ENCODE data around the gene RIPOR3. TPM values are rescaled to one million over a fixed set of nuclear protein-coding genes. Genes with fewer than 3 reads are reported as not detected.

Gene RIPOR3
- total RNA-seq, 4 donors from 2014 or later = 8.2 to 51.2 (median 20.5) TPM

DNA sequence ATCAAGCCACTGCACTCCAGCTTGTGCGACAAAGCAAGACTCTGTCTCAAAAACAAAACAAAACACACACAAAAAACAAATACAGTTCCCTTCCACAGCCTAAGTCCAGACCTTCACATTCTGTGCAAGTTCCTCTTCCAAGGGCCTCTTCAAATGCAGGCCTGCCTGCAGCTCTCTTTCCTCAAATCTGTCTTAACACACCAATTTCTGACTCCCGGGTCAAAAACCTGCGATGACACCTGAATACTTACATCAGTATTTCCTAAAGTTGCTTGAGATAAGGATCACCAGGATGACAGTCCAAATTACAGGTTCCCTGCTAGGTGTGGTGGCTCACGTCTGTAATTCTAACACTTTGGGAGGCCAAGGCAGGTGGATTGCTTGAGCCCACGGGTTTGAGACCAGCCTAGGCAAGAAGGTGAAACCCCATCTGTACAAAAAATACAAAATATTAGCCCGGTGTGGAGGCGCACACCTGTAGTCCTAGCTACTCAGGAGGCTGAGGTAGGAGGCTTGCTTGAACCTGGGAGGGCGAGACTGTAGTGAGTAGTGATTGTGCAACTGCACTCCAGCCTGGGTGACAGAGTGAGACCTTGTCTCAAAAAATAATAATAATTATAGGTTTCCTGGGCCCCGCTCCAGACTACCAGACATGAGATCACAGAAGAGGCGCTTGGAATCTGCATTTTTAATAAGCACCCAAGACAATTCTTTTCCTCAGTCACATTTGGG, 31.2 kb upstream of the RIPOR3 start:
- Histone ChIP-seq H3K27ac (peak overlapping the region in 1 of 4 donors; percentile 49), H3K27me3 (no peaks in the 10 kb centered on the region), H3K4me1 (peaks cover 0 to 9% (median 0%) of the 10 kb centered on the region in 4 donors), H3K9me3 (no peaks in the 10 kb centered on the region), H3K36me3 (no peaks in the 10 kb centered on the region), H3K4me3 (no peak overlapping the region)
- TF ChIP-seq, protein P1, sequence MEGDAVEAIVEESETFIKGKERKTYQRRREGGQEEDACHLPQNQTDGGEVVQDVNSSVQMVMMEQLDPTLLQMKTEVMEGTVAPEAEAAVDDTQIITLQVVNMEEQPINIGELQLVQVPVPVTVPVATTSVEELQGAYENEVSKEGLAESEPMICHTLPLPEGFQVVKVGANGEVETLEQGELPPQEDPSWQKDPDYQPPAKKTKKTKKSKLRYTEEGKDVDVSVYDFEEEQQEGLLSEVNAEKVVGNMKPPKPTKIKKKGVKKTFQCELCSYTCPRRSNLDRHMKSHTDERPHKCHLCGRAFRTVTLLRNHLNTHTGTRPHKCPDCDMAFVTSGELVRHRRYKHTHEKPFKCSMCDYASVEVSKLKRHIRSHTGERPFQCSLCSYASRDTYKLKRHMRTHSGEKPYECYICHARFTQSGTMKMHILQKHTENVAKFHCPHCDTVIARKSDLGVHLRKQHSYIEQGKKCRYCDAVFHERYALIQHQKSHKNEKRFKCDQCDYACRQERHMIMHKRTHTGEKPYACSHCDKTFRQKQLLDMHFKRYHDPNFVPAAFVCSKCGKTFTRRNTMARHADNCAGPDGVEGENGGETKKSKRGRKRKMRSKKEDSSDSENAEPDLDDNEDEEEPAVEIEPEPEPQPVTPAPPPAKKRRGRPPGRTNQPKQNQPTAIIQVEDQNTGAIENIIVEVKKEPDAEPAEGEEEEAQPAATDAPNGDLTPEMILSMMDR (IDR thresholded peaks at IDR 0.05) = no peak
- TF ChIP-seq POLR2A (IDR thresholded peaks at IDR 0.05) = no peak
- peak in 1 of 3 donors; percentile 28 for DNase-seq

DNA sequence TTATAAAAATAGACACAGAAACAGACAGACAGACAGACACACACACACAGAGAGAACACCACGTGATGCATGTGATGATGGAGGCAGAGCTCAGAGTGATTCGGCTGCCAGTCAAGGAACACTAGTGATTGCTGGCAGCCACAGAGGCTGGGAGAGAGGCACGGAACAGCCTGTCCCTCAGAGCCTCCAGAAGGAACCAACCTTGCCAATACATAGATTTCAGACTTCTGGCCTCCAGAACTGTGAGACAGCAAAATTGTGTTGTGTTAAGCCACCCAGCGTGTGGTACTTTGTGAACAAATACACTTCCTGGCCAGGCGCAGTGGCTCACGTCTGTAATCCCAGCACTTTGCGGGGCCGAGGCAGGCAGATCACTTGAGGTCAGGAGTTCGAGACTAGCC, 30.5 kb upstream of the RIPOR3 start:
- Histone ChIP-seq H3K9me3 (no peaks in the 10 kb centered on the region), H3K36me3 (no peaks in the 10 kb centered on the region), H3K27me3 (no peaks in the 10 kb centered on the region), H3K27ac (peak overlapping the region in 1 of 4 donors; percentile 49), H3K4me1 (peaks cover 0 to 9% (median 0%) of the 10 kb centered on the region in 4 donors), H3K4me3 (no peak overlapping the region)
- peak in 1 of 3 donors; percentile 43 for DNase-seq
- no peak for TF ChIP-seq POLR2A (IDR thresholded peaks at IDR 0.05)

DNA sequence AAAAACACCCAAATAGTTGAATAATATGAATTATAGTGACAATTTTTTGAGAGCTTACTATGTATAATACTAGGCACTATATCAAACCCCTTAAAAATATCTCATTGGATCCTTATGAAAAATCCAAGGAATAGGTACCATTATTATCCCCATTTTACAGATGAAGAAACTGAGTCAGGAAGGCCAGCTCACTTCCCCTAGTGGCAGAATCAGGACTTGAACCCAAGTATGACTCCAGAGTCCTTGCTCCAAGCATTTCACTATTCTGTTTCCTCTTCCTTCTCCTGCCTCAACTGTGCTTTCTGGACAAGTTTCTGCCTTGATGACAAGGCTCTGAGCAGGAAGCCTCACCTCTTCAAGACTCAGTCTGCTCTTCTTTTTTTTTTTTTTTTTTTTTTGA, 29.2 kb upstream of the RIPOR3 start:
- Histone ChIP-seq H3K36me3 (no peaks in the 10 kb centered on the region), H3K9me3 (no peaks in the 10 kb centered on the region), H3K4me3 (no peak overlapping the region), H3K27me3 (no peaks in the 10 kb centered on the region), H3K4me1 (peaks cover 0 to 9% (median 0%) of the 10 kb centered on the region in 4 donors), H3K27ac (no peak overlapping the region)
- no peak for TF ChIP-seq POLR2A (IDR thresholded peaks at IDR 0.05)
- TF ChIP-seq, protein P1 (IDR thresholded peaks at IDR 0.05) = no peak
- no peak for DNase-seq

DNA sequence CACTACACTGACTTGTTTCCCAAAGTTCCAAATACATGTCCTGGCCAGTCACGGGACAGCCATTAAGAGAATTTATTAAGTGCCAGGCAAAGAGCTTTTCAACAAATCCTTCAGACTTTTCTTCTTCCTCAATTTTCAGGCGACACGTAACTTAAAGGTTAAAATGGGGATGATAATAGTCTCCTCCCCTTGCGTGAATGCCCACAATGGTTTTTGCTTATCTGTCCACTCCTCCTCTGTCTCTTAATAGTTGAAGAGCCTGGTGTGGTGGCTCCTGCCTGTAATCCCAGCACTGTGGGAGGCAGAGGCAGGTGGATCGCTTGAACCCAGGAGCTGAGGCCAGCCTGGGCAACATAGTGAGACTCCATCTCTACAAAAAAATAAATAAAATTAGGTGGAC, 28.7 kb upstream of the RIPOR3 start:
- Histone ChIP-seq H3K4me3 (no peak overlapping the region), H3K27ac (no peak overlapping the region), H3K4me1 (peaks cover 0 to 5% (median 0%) of the 10 kb centered on the region in 4 donors)

DNA sequence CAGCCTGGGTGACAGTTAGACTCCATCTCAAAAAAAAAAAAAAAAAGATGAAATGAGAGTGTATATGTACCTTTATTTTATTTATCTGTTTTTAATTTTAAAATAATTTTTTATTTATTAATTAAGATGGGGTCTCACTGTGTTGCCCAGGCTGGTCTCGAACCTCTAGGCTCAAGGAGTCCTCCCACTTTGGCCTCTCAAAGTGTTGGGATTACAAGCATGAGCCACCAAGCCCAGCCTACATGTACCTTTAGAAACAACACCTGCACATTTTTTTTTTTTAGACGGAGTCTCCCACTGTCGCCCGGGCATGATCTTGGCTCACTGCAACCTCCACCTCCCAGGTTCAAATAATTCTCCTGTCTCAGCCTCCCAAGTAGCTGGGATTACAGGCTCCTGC, 28.0 kb upstream of the RIPOR3 start:
- Histone ChIP-seq H3K36me3 (no peaks in the 10 kb centered on the region), H3K27ac (no peak overlapping the region), H3K9me3 (no peaks in the 10 kb centered on the region), H3K4me3 (no peak overlapping the region), H3K27me3 (no peaks in the 10 kb centered on the region), H3K4me1 (peaks cover 0 to 1% (median 0%) of the 10 kb centered on the region in 4 donors)
- DNase-seq = peak in 1 of 3 donors; percentile 8
- TF ChIP-seq, protein P1 (IDR thresholded peaks at IDR 0.05) = no peak
- no peak for TF ChIP-seq POLR2A (IDR thresholded peaks at IDR 0.05)

More for the DNA sequence above, 28.7 kb upstream of the RIPOR3 start:
- H3K36me3 ChIP-seq = no peaks in the 10 kb centered on the region
- no peaks in the 10 kb centered on the region for H3K9me3 ChIP-seq
- no peak for TF ChIP-seq POLR2A (IDR thresholded peaks at IDR 0.05)
- TF ChIP-seq, protein P1 (IDR thresholded peaks at IDR 0.05) = no peak
- H3K27me3 ChIP-seq = no peaks in the 10 kb centered on the region
- DNase-seq = peak in 1 of 3 donors; percentile 15

DNA sequence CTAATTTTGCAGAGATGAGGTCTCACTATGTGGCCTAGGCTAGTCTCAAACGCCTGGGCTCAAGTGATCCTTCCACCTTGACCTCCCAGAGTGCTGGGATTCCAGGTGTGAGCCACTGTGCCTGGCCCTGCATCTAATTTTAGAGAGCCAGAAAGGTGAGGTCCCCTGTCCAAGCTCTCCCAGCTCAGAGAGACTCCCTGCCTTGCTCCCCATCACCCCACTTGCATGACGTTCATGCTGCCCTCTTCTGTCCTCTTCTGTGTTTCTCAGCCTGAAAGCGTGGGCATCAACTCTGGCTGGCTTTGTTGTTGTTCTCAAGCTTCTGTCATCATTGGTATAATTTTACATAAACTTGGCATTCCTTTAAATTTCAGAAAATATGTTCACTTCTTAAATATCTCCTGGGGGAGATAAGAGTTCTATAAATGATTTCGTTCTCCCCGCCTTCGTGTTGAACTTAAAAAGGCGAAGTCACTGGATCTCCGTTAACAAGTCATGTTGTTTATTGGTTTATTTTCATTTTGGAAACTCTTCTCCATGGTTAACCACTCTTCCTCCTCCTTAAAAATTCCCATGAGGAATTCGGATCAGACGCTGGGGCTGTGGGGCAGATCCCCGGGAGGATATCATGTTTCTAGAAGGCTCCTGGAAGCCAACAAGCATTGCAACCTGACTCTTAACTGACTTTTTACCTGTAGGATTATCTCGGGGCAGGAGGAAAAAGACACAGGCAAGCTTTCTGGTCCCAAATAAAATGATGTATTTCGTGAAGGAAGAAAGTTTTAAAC, 26.8 kb upstream of the RIPOR3 start:
- peak in 1 of 3 donors; percentile 40 for DNase-seq
- Histone ChIP-seq H3K4me1 (no peaks in the 10 kb centered on the region), H3K4me3 (no peak overlapping the region), H3K27ac (no peak overlapping the region), H3K27me3 (no peaks in the 10 kb centered on the region), H3K36me3 (no peaks in the 10 kb centered on the region), H3K9me3 (no peaks in the 10 kb centered on the region)
- no peak for TF ChIP-seq POLR2A (IDR thresholded peaks at IDR 0.05)
- TF ChIP-seq, protein P1 (IDR thresholded peaks at IDR 0.05) = peak in 1 of 6 experiments; percentile 10
